Psoas muscle (tissue), 8 donors: ENCODE data around the gene ADRA2A. TPM values are rescaled to one million over a fixed set of nuclear protein-coding genes. Genes with fewer than 3 reads are reported as not detected.

Experiments used
- ATAC-seq, 4 donors: fragments of 200-7000 bp; cut with Tn5 transposase; one replicate each; pipeline ENCODE4 v1.9.1; 2020; ENCODE audit warnings: moderate library complexity in 3 of 4, mild to moderate bottlenecking in 2 of 4
- DNase-seq, 2 donors: peaks; one replicate each; pipeline ENCODE4 v3.0.0-alpha.2; 2020
- H3K27ac ChIP-seq: fragments of 200-600 bp; one replicate; pipeline ENCODE4 v1.8.0; 2022
- H3K27me3 ChIP-seq, 3 donors: fragments of 200-600 bp in 1 of 3; one replicate each; pipeline versions ENCODE4 v1.6.1 to v1.8.0; 2013 to 2022; ENCODE audit warnings: low read length in 2 of 3, mild to moderate bottlenecking in 2 of 3, moderate library complexity in 1 of 3; ENCODE audit not compliant: insufficient read depth in 3 of 3
- H3K36me3 ChIP-seq, 2 donors: fragments of 200-600 bp in 1 of 2; one replicate each; pipeline versions ENCODE4 v1.6.1 to v1.8.0; 2013 to 2022; ENCODE audit warnings: low read depth in 1 of 2, mild to moderate bottlenecking in 1 of 2, moderate library complexity in 1 of 2; ENCODE audit not compliant: insufficient read depth in 1 of 2
- H3K4me1 ChIP-seq: fragments of 200-600 bp; one replicate; pipeline ENCODE4 v1.8.0; 2022
- H3K4me3 ChIP-seq: fragments of 200-600 bp; one replicate; pipeline ENCODE4 v1.8.0; 2022; ENCODE audit warnings: mild to moderate bottlenecking
- H3K9me3 ChIP-seq: fragments of 200-600 bp; one replicate; pipeline ENCODE4 v1.8.0; 2022
- WGBS, 3 donors: extraction: QIAGEN DNeasy Blood & Tissue Kit; methylation state at CpG; one replicate each; pipeline versions ENCODE4 v1.1.6 to v1.1.7; 2013; 5-methylcytosine and 5-hydroxymethylcytosine counted together
- intact Hi-C, 2 donors: fragments of 100-400 bp; cut with DNase I; formaldehyde crosslinking; loops; one replicate each; pipeline versions ENCODE4 v1.11.0 to v1.14.2; 2022
- polyA plus RNA-seq, 3 donors: library from polyadenylated mRNA; stranded (reverse); fragments of 200-250 nt; gene quantifications; one replicate each; pipeline ENCODE4 v1.2.3, GENCODE V29; 2013
- total RNA-seq, 4 donors: library from RNA; stranded (reverse); fragmentation: NEBNext Ultra II Directional in 2 of 4; extraction: Animal tissue kit (Norgen Biotek cat#: 25700) in 2 of 4; gene quantifications; one replicate each; pipeline versions ENCODE4 v1.2.1 to v1.2.4, GENCODE V29; 2021 to 2023
- TF ChIP-seq, protein P1 (sequence below): fragments of 200-600 bp; IDR thresholded peaks from one replicate; pipeline ENCODE4 v1.8.0; 2022; ENCODE audit warnings: antibody characterized with exemption
- donor health status: healthy with polysubstance abuse.
- donor health status: DM: no; HTN: no; CAD: no; lungs with moderate emphysema.
- donor health status: Bipolar disorder and iron deficiency.
- donor health status: healthy.
- donor health status: DM: yes; HTN: yes; CAD: no.
- donor health status: DM: no; HTN: no; CAD: no.
- donor health status: DM: no; HTN: no; CAD: no.
- donor health status: DM: yes; HTN: yes; CAD: no.

The ADRA2A gene
- total and polyA plus RNA-seq, 7 donors = 0.12 to 17.2 (median 0.45) TPM

DNA sequence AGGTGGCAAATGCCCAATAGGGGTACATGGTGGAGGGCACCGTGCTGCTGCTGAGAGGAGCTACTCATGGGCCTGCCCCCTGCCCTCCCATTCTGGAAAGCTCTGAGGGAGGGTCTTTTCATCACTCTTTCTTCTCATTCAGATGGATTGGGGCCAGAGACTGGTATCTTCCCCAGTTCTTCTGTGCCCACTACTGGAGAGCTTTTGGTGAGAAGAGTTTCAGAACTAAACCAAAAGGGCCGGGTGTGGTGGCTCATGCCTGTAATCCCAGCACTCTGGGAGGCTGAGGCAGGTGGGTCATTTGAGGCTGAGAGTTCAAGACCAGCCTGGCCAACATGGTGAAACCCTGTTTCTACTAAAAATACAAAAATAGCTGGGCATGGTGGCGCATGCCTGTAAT is 12.5 kb downstream of the ADRA2A start:
- no peaks in the 10 kb centered on the region for H3K27me3 ChIP-seq
- intact Hi-C loops = loop anchor here in 1 of 2 donors (10.0 kb wide), 1 partner anchor 276 kb away; no protein-coding TSS in a partner anchor
- TF ChIP-seq, protein P1, sequence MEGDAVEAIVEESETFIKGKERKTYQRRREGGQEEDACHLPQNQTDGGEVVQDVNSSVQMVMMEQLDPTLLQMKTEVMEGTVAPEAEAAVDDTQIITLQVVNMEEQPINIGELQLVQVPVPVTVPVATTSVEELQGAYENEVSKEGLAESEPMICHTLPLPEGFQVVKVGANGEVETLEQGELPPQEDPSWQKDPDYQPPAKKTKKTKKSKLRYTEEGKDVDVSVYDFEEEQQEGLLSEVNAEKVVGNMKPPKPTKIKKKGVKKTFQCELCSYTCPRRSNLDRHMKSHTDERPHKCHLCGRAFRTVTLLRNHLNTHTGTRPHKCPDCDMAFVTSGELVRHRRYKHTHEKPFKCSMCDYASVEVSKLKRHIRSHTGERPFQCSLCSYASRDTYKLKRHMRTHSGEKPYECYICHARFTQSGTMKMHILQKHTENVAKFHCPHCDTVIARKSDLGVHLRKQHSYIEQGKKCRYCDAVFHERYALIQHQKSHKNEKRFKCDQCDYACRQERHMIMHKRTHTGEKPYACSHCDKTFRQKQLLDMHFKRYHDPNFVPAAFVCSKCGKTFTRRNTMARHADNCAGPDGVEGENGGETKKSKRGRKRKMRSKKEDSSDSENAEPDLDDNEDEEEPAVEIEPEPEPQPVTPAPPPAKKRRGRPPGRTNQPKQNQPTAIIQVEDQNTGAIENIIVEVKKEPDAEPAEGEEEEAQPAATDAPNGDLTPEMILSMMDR = no peak
- ATAC-seq = no peak
- no peaks in the 10 kb centered on the region for H3K9me3 ChIP-seq
- no peak overlapping the region for H3K4me3 ChIP-seq
- H3K27ac ChIP-seq = no peak overlapping the region
- DNase-seq = no peak
- H3K4me1 ChIP-seq = no peaks in the 10 kb centered on the region
- WGBS, 3 donors = 93 to 97% (median 94%) methylated on average over 3 of the region's 3 CpGs
- no peaks in the 10 kb centered on the region for H3K36me3 ChIP-seq

DNA sequence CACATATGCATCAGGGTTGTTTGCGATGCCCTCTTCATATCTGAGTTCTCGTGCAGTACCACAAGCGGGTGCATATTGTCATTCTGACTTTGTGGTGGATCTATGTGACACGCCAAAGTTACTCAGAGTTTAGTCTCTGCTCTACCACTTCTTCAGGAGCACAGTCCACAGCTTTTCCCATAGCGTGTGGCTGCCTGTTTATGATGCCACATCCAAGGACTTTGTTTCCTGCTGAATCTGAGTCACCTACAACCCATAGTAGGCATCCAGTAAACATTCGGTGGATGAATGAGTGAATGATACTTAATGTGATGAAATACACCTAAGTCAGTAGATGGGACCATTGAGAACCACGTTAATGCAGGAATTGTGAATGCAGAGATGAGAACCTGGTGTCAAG is 15.0 kb downstream of the ADRA2A start:
- TF ChIP-seq, protein P1 = no peak
- H3K4me1 ChIP-seq = no peaks in the 10 kb centered on the region
- H3K36me3 ChIP-seq = no peaks in the 10 kb centered on the region
- intact Hi-C loops = no loop called here
- 89 to 92% (median 90%) methylated on average over 7 of the region's 7 CpGs for WGBS, 3 donors
- no peaks in the 10 kb centered on the region for H3K9me3 ChIP-seq
- H3K27ac ChIP-seq = no peak overlapping the region
- peaks cover 0 to 2% (median 0%) of the 10 kb centered on the region in 3 donors for H3K27me3 ChIP-seq
- H3K4me3 ChIP-seq = no peak overlapping the region
- ATAC-seq (no peak), DNase-seq (no peak)

DNA sequence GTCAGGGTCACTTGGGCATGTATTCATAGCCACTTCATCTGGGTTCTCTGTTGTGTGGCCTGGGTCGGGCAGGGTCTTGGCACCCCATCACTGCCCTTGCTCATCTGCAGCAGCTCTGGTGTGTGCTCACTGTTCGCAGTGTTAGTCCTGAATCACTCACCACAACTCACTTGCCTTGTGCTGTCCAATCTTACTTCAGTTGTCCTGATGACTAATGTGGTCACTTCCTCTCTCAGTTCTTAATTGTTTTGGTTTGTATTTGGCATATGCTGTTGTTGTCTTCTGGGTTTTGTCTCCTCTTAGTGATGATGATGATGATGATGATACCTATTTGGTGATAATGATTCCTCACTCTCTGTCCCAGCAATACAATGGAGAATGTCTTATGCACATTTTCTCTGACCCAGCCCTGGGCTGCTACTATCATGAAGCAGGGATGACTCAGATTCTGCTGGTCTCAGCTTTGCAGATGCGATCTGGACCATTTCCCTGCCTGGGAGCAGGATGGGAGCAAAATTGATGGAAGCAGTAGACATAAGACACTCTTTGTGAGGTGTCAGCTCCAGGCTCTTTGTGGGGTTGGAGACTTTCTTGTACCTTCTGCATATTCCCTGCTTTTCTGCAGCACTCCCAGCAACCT is 17.0 kb downstream of the ADRA2A start:
- Histone ChIP-seq H3K4me1 (no peaks in the 10 kb centered on the region), H3K27ac (no peak overlapping the region), H3K4me3 (no peak overlapping the region), H3K27me3 (peaks cover 0 to 7% (median 4%) of the 10 kb centered on the region in 3 donors), H3K9me3 (no peaks in the 10 kb centered on the region), H3K36me3 (no peaks in the 10 kb centered on the region)
- ATAC-seq = no peak
- WGBS, 3 donors = 74 to 84% (median 76%) methylated on average over 3 of the region's 3 CpGs
- TF ChIP-seq, protein P1 = no peak
- no peak for DNase-seq
- intact Hi-C loops = no loop called here

DNA sequence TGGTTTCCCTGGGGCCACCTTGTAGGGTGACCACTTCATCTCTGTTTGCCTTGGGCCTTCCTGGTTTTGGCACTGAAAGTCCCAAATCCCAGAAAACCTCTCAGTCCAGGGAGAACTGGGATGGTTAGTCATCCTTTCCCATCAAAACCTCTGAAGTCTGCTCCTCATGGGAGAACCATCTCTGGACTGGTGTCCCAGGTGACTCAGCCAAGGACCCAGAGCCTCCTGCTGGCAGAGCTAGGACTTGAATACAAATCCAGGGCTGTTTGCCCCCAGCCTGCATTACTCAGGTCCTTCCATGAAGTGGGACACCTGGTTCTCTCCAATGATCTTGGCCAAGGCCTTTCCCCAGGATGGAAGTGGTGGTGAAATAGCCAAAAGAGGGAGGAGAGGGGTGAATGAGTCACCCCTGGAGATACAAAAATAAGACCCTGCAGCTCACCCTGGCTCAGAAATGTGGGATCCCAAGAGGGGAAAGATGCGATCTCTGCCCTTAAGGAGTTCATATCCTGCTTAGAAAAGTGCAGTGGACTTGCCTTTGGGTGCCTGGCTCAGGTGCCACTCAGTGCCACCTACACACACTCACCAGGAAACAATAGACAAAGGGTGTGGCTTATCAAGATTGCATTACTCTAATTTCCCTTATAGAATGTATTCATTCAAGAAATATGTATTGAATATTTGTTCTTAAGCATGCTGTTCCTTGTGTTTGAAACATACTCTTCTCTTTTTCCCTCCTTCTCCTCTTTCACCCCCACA is 22.0 kb downstream of the ADRA2A start:
- ATAC-seq (no peak), DNase-seq (no peak)
- H3K4me3 ChIP-seq = no peak overlapping the region
- H3K27ac ChIP-seq = no peak overlapping the region
- 88 to 90% (median 90%) methylated on average over 1 of the region's 1 CpG for WGBS, 3 donors
- H3K9me3 ChIP-seq = no peaks in the 10 kb centered on the region
- peaks cover 0 to 26% (median 4%) of the 10 kb centered on the region in 3 donors for H3K27me3 ChIP-seq
- intact Hi-C loops = loop anchor here in 1 of 2 donors (5.0 kb wide), 1 partner anchor 158 kb away; no protein-coding TSS in a partner anchor
- H3K36me3 ChIP-seq = no peaks in the 10 kb centered on the region
- no peaks in the 10 kb centered on the region for H3K4me1 ChIP-seq
- TF ChIP-seq, protein P1 = no peak
